Loucy (cell line): ENCODE data around the gene ETS1.

Experiments
- H2AFZ ChIP-seq: fragments of 200-600 bp; sonication (generic); 2 replicates; pipeline ENCODE4 v1.6.0; 2016; ENCODE audit warnings: antibody characterized with exemption, mild to moderate bottlenecking, low read length, moderate library complexity
- H3F3A ChIP-seq: fragments of 200-600 bp; 2 replicates; pipeline ENCODE4 v1.6.0; 2016; ENCODE audit warnings: antibody characterized with exemption, low read depth, mild to moderate bottlenecking
- H3K27me3 ChIP-seq: fragments of 200-600 bp; sonication (generic); 2 replicates; pipeline ENCODE4 v1.6.1; 2014; ENCODE audit warnings: low read length, mild to moderate bottlenecking; ENCODE audit not compliant: insufficient read depth, poor library complexity, severe bottlenecking
- H3K36me3 ChIP-seq: fragments of 200-600 bp; sonication (generic); 2 replicates; pipeline ENCODE4 v1.6.1; 2016; ENCODE audit warnings: low read length; ENCODE audit not compliant: insufficient read depth
- H3K4me1 ChIP-seq: fragments of 200-600 bp; sonication (generic); 2 replicates; pipeline ENCODE4 v1.5.1; 2014; ENCODE audit warnings: low read length, mild to moderate bottlenecking; ENCODE audit not compliant: insufficient read depth, poor library complexity, severe bottlenecking
- H3K4me2 ChIP-seq: fragments of 200-600 bp; sonication (generic); 2 replicates; pipeline ENCODE4 v1.6.0; 2014; ENCODE audit warnings: antibody characterized with exemption, low read length, low read depth, mild to moderate bottlenecking; ENCODE audit not compliant: poor library complexity, severe bottlenecking
- H3K4me3 ChIP-seq: fragments of 200-600 bp; sonication (generic); 2 replicates; pipeline ENCODE4 v1.5.1; 2014; ENCODE audit warnings: low read length, mild to moderate bottlenecking, mixed read lengths; ENCODE audit not compliant: poor library complexity, severe bottlenecking
- H3K79me2 ChIP-seq: fragments of 200-600 bp; sonication (generic); 2 replicates; pipeline ENCODE4 v1.6.1; 2014; ENCODE audit warnings: low read length; ENCODE audit not compliant: insufficient read depth
- H3K9ac ChIP-seq: fragments of 200-600 bp; sonication (generic); 2 replicates; pipeline ENCODE4 v1.6.0; 2014; ENCODE audit warnings: mild to moderate bottlenecking, low read depth, low read length, moderate library complexity; ENCODE audit not compliant: poor library complexity, severe bottlenecking
- H3K9me2 ChIP-seq: fragments of 200-600 bp; sonication (generic); replicated peaks from 2 replicates; pipeline ENCODE4 v1.6.1; 2016; ENCODE audit warnings: low read depth, low read length, mixed read lengths
- H3K9me3 ChIP-seq: fragments of 200-600 bp; sonication (generic); 2 replicates; pipeline ENCODE4 v1.6.1; 2014; ENCODE audit warnings: mild to moderate bottlenecking, antibody characterized with exemption, low read length, low read depth; ENCODE audit not compliant: insufficient read depth
- H4K20me1 ChIP-seq: fragments of 200-600 bp; sonication (generic); 2 replicates; pipeline ENCODE4 v1.6.0; 2014; ENCODE audit warnings: antibody characterized with exemption, low read length, mild to moderate bottlenecking; ENCODE audit not compliant: insufficient read depth, poor library complexity, severe bottlenecking
- EZH2phosphoT487 ChIP-seq: fragments of 200-600 bp; IDR thresholded peaks from 2 replicates; pipeline ENCODE4 v1.6.1; 2018; ENCODE audit warnings: antibody characterized with exemption, mild to moderate bottlenecking, moderate library complexity, borderline replicate concordance
- TF ChIP-seq, protein P1 (sequence below): fragments of 200-600 bp; sonication (generic); conservative IDR thresholded peaks from 2 replicates; pipeline ENCODE4 v1.5.1; 2014; ENCODE audit warnings: mild to moderate bottlenecking, antibody characterized with exemption, low read length

Gene ETS1

DNA sequence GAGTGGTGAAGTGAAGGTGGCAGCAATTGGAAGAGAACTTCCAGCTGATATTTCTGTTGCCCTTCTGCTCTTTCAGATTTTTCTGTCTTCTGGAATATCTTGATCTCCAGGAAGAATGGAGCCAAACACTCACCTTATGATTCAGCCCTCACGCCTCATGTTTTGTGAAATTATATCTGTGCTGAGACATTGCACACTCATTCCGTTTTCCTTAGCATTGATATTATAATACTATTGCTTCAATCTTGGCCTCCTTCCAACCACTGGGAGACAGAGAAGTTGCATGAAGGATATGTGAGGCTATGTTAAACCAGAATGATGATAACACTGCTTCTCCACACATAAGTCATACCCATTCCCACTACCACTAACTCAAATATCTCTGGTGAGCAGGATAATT, 177.9 kb downstream of the ETS1 start:
- no peak overlapping the region for H3K9ac ChIP-seq
- H3K4me2 ChIP-seq, result no peak overlapping the region
- no peaks in the 10 kb centered on the region for H3K27me3 ChIP-seq
- H3K9me2 ChIP-seq, result no peaks in the 10 kb centered on the region
- no peaks in the 10 kb centered on the region for H4K20me1 ChIP-seq
- H3K36me3 ChIP-seq, result no peaks in the 10 kb centered on the region
- no peak overlapping the region for H2AFZ ChIP-seq
- peaks cover 39% of the 10 kb centered on the region for H3K4me1 ChIP-seq
- H3K4me3 ChIP-seq, result no peak overlapping the region
- H3K79me2 ChIP-seq, result no peaks in the 10 kb centered on the region
- TF ChIP-seq EZH2phosphoT487, result no peak
- TF ChIP-seq, protein P1, sequence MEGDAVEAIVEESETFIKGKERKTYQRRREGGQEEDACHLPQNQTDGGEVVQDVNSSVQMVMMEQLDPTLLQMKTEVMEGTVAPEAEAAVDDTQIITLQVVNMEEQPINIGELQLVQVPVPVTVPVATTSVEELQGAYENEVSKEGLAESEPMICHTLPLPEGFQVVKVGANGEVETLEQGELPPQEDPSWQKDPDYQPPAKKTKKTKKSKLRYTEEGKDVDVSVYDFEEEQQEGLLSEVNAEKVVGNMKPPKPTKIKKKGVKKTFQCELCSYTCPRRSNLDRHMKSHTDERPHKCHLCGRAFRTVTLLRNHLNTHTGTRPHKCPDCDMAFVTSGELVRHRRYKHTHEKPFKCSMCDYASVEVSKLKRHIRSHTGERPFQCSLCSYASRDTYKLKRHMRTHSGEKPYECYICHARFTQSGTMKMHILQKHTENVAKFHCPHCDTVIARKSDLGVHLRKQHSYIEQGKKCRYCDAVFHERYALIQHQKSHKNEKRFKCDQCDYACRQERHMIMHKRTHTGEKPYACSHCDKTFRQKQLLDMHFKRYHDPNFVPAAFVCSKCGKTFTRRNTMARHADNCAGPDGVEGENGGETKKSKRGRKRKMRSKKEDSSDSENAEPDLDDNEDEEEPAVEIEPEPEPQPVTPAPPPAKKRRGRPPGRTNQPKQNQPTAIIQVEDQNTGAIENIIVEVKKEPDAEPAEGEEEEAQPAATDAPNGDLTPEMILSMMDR, result no peak
- no peaks in the 10 kb centered on the region for H3F3A ChIP-seq
- no peaks in the 10 kb centered on the region for H3K9me3 ChIP-seq
